HL-60 (cell line): ENCODE measurements around the gene KIF2A.

Source experiments
- DNase-seq, 2 experiments: peaks; one replicate each; pipeline ENCODE4 v3.0.0-alpha.2; 2010 to 2020; ENCODE audit warnings: low read depth in 1 of 2, low spot score in 1 of 2
- H3K27ac ChIP-seq: fragments of 250-450 bp; sonication (Bioruptor Pico); replicated peaks from 2 replicates; pipeline ENCODE4 v1.5.1; 2020; ENCODE audit warnings: mild to moderate bottlenecking, moderate library complexity
- H3K27me3 ChIP-seq: fragments of 250-450 bp; sonication (Bioruptor Pico); 2 replicates; pipeline ENCODE4 v1.5.1; 2021; ENCODE audit warnings: mild to moderate bottlenecking, moderate library complexity; ENCODE audit not compliant: insufficient read depth, poor library complexity, severe bottlenecking
- H3K4me3 ChIP-seq: replicated peaks from 2 replicates; pipeline ENCODE4 v1.5.1; 2011; ENCODE audit warnings: mild to moderate bottlenecking, control low read depth, low read length; ENCODE audit not compliant: insufficient read depth
- CTCF ChIP-seq: IDR thresholded peaks from one replicate; pipeline ENCODE4 v1.5.1; 2011; ENCODE audit warnings: low read length, control low read depth, inconsistent platforms; ENCODE audit not compliant: insufficient read depth
- GABPA ChIP-seq: IDR thresholded peaks from 2 replicates; pipeline ENCODE4 v1.6.1; 2012; ENCODE audit warnings: low read depth
- POLR2AphosphoS5 ChIP-seq: IDR thresholded peaks from 2 replicates; pipeline ENCODE4 v1.6.1; 2012; ENCODE audit warnings: low read depth
- REST ChIP-seq: IDR thresholded peaks from 2 replicates; pipeline ENCODE4 v1.6.1; 2012; ENCODE audit warnings: low read depth; ENCODE audit not compliant: insufficient replicate concordance
- SPI1 ChIP-seq: IDR thresholded peaks from 2 replicates; pipeline ENCODE4 v1.6.1; 2012; ENCODE audit warnings: low read depth, mild to moderate bottlenecking, borderline replicate concordance

Gene KIF2A

GRCh38 chr5:62348723-62349481, 42.9 kb downstream of the KIF2A start:
- Histone ChIP-seq H3K27ac (no peak overlapping the region), H3K4me3 (no peak overlapping the region), H3K27me3 (no peaks in the 10 kb centered on the region)
- no peak for TF ChIP-seq GABPA
- TF ChIP-seq REST = no peak
- TF ChIP-seq SPI1 = no peak
- TF ChIP-seq POLR2AphosphoS5 = no peak
- no peak for TF ChIP-seq CTCF
- DNase-seq = no peak

- no peak overlapping the region for H3K4me3 ChIP-seq
- TF ChIP-seq CTCF (peak; percentile 1), SPI1 (no peak)
- no peak overlapping the region for H3K27ac ChIP-seq
- DNase-seq = peak; percentile 1 to 12
- no peaks in the 10 kb centered on the region for H3K27me3 ChIP-seq
Measured at GRCh38 chr5:62354028-62354874, 48.2 kb downstream of the KIF2A start.

- DNase-seq = no peak
- Histone ChIP-seq H3K27me3 (no peaks in the 10 kb centered on the region), H3K4me3 (no peak overlapping the region), H3K27ac (no peak overlapping the region)
- TF ChIP-seq POLR2AphosphoS5 (no peak), REST (no peak), SPI1 (no peak), GABPA (no peak), CTCF (no peak)
Measured at GRCh38 chr5:62362701-62363100, 56.7 kb downstream of the KIF2A start.
